GM18951 (cell line): Measurements from ENCODE around the gene ELN.

Experiments
- POLR2A ChIP-seq: IDR thresholded peaks from 4 replicates; pipeline ENCODE4 v1.6.1; 2011; ENCODE audit warnings: mild to moderate bottlenecking; ENCODE audit not compliant: insufficient read length, insufficient read depth; ENCODE audit errors: extremely low read depth
- in situ Hi-C: fragments of 300-500 bp; cut with MboI; formaldehyde crosslinking; loops from one replicate; pipeline ENCODE4 v1.12.0; 2022; ENCODE audit warnings: low sequenced_read_pairs, mixed read lengths, inconsistent platforms; ENCODE audit not compliant: unreplicated experiment

ELN gene

GRCh38 chr7:73992101-73992562, 35.8 kb upstream of the ELN start:
- no peak for TF ChIP-seq POLR2A
- in situ Hi-C loops, result no loop called here

DNA sequence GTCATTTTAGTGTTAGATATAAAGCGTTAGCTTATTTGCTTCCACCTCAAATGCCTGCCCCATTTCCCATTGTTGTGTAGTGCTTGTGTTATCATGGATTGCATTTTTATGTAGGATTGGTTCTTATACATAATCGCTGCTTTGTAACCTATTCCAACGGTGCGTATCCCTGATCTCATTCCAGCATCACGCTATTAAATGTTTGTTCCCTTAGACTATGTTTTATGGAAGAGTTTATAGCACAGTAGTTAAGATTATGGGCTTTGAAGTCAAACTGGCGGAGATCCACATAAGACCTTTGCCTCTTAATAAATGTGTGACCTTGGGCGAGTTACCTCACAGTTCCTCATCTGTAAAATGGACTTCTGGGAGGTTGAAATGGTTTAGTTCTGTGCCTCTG, 34.0 kb upstream of the ELN start:
- TF ChIP-seq POLR2A, result no peak
- in situ Hi-C loops, result no loop called here

DNA sequence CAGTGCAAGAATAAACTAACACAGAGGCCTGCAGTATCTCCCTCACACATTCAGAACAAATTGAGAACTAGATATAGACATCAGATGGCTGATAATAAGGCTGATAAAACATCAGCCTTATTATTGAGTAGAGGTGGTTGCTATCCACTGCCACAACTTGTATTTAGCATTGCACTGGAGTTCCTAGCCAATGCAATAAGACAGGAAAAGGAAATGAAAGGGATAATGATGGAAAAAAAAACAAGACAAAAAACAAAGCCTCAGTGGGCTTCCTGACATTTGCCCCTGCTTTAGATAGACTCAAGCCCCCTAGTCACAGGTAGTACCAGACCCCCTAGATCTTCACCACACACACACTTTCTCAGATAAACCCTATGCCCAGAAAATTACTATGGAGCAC, 33.2 kb upstream of the ELN start:
- TF ChIP-seq POLR2A, result no peak
- in situ Hi-C loops, result no loop called here

DNA sequence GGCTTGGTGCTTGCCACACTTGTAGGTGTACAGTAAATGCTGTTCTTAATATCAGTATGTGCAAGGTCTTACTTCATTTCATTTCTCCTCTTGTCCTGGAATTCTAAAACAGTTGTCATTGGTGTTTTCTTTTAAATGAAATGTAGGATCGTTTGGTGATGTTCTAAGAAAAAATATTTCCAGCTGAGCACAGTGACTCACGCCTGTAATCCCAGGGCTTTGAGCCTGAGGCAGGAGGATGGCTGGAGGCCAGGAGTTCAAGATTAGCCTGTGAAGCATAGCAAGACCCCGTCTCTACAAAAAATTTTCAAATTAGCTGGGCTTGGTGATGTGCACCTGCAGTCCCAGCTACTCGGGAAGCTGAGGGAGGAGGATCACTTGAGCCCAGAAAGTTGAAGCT, 32.6 kb upstream of the ELN start:
- in situ Hi-C loops, result no loop called here
- TF ChIP-seq POLR2A, result no peak

- in situ Hi-C loops, result no loop called here
- no peak for TF ChIP-seq POLR2A
Observed at GRCh38 chr7:73995821-73996511, 32.0 kb upstream of the ELN start.

DNA sequence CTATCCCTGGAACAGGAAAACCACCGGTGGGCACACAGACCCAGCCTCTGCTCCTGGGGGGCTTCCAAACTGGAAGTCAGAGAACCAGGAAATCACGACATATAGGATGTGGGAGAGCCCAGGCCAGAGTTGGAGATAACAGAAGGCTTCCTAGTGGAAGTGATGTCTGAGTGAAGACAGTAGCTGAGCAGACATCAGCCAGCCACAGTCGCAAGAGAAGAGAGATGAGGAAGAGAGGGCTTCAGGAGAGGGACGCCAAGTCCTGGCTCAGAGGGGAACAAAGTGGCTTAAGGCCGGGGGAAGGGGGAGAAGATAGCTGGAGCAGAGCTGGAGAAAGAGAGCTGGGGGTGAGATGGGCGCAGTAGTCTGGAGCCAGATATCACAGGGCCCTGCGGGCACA, 30.9 kb upstream of the ELN start:
- in situ Hi-C loops, result no loop called here
- TF ChIP-seq POLR2A, result no peak

DNA sequence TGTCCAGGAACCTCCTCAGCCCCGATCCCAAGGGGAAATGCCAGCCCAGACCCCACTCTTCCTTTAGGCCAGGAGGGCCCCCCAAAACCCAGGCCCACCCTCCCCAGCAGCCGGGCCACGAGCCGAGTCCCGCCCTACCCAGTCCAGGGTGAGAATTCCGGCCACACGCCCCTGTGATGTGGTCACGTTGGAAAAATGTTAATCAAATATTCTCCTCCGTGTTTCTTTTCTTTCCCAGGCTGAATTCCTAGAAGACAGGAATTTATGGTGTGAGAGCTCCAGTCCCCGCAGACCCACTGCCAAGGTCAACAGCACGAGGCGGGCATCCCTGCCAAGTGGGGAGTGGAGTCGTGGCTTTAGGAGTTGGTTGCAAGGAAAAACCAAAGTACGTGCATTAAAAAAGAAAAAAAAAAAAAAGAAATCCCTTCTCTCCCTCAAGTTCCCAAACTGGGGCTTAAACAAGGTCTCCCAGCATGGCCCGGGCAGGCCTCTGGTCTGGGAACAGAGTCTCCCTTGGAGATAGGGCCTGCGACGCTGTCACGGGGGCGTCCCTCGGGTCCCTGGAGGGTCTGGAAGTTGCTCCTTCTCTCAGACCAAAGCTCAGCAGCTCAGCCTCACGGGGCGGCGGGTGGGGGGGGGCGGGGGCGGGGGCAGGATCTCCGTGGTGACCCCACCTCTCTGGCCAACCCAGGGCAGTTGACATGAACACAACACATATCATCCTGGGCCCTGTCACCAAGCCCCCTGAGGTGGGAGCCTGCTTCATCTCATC, 28.1 kb upstream of the ELN start:
- no peak for TF ChIP-seq POLR2A

GRCh38 chr7:74000489-74001149, 27.4 kb upstream of the ELN start:
- no peak for TF ChIP-seq POLR2A
- in situ Hi-C loops, result no loop called here

More for the DNA sequence above, 28.1 kb upstream of the ELN start:
- in situ Hi-C loops, result no loop called here

DNA sequence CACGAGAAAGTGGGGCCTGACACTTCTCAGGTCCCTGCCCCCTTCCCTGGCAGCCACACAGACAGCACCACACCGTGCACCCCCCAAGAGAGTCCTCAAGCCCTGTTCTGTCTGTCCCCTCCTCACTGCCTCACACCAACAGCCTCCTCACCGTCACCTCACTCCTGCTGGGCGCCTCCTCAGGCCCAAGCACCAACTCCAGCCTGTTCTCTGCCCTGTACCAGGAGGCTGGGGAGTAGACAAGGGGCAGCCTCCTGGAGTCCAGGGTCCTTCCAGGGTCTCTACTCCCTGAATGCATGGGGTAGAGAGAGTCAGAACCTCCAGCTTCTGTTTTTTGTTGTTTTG, 26.9 kb upstream of the ELN start:
- TF ChIP-seq POLR2A, result no peak
- in situ Hi-C loops, result no loop called here

DNA sequence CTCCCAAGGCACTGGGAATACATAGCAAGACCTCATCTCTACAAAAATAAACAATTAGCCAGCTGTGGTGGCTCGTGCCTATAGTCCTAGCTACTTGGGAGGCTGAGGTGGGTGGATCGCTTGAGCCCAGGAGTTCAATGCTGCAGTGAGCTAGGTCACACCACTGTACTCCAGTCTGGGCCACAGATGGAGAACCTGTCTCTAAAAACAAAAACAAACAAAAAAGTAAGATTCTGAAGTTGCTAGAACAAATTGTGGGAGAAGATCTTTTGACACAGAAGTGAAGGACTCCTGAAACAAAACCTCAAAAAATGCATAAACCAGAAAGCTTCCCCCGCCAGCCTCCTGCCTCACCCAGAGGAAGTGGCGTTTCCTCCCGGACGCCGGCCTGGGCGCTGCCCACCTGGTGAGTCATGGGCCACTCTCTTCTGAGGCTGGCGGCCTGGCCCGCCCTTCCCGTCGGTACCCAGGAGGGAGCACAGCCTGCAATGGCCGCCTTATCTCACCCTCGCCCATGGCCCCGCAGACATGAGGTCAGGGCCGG, 25.4 kb upstream of the ELN start:
- in situ Hi-C loops, result no loop called here

GRCh38 chr7:74003621-74004020, 24.4 kb upstream of the ELN start:
- in situ Hi-C loops, result no loop called here
- no peak for TF ChIP-seq POLR2A

More for the DNA sequence above, 25.4 kb upstream of the ELN start:
- no peak for TF ChIP-seq POLR2A

- in situ Hi-C loops, result no loop called here
- TF ChIP-seq POLR2A, result no peak
Observed at GRCh38 chr7:74006032-74006431, 21.9 kb upstream of the ELN start.

DNA sequence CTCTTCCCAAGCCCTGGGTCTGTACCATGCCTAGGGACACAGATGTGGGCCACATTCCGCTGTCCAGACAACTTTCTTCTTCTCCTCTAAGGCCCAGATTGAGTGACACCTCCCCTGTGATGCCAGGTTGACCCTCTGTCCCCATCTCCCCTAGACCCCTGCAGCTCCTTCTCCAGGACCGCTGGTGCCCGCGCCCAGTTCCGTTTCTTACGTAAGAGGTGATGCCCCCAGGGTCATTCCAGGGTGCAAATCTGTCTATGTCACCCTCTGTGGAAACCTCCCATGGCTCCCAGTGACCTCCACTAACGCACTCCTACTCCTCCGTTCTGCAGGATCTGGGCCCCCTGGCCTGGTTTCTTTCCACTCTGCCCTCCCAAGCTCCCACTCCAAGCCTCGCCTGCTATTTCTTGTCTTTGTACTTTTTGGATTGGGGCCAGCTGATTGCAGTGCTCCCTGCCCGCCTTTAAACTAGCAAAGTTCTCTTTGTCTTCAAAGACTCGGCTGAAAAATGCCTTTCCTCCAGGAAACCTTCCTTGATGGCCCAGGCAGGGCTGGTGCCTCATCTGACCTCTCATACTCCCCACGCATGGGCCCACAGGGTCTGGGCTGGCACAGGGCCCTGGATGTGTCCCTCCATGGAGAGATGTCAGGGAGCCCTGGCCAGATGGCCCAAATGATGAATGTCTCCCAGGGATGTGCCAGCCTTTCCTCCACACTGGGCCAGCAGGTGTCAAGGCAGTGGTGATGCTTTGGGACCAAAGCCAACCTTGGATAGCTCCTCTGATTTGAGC, 21.3 kb upstream of the ELN start:
- in situ Hi-C loops, result no loop called here
- no peak for TF ChIP-seq POLR2A

DNA sequence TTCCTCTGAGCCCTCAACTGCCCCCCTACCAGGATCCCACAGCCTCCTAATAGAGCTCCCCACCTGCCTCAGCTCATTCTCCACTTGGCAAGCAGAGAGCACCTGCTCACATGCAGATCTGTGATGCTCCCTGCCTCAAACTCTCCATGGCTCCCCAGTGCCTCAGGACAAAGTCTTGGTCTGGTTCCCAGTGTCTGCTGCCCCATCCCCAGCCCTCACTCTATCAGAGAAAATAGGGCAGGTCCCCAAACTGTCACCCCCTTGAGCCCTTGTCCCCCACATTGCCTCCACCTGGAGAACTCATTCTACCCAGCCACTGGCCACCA, 20.8 kb upstream of the ELN start:
- no peak for TF ChIP-seq POLR2A
- in situ Hi-C loops, result no loop called here
